Mucosa of stomach (tissue), 1 donor: ENCODE results near the gene ASCC3.

Experiments
- H3K27me3 ChIP-seq: one replicate; pipeline ENCODE4 v1.7.0; 2013; ENCODE audit warnings: mild to moderate bottlenecking, low read length; ENCODE audit not compliant: control insufficient read depth, insufficient read depth
- H3K36me3 ChIP-seq: one replicate; pipeline ENCODE4 v1.7.0; 2013; ENCODE audit warnings: low read length; ENCODE audit not compliant: control insufficient read depth, insufficient read depth
- H3K4me1 ChIP-seq: one replicate; pipeline ENCODE4 v1.7.0; 2013; ENCODE audit warnings: mild to moderate bottlenecking, low read length; ENCODE audit not compliant: control insufficient read depth, insufficient read depth
- H3K4me3 ChIP-seq: one replicate; pipeline ENCODE4 v1.7.0; 2013; ENCODE audit warnings: low read length
- H3K9ac ChIP-seq: one replicate; pipeline ENCODE4 v1.7.0; 2013; ENCODE audit warnings: mild to moderate bottlenecking, low read length, moderate library complexity
- H3K9me3 ChIP-seq: one replicate; pipeline ENCODE4 v1.7.0; 2013; ENCODE audit warnings: mild to moderate bottlenecking, low read length, moderate library complexity; ENCODE audit not compliant: control insufficient read depth
- donor health status: Pancreatic carcinoma.

The ASCC3 gene

DNA sequence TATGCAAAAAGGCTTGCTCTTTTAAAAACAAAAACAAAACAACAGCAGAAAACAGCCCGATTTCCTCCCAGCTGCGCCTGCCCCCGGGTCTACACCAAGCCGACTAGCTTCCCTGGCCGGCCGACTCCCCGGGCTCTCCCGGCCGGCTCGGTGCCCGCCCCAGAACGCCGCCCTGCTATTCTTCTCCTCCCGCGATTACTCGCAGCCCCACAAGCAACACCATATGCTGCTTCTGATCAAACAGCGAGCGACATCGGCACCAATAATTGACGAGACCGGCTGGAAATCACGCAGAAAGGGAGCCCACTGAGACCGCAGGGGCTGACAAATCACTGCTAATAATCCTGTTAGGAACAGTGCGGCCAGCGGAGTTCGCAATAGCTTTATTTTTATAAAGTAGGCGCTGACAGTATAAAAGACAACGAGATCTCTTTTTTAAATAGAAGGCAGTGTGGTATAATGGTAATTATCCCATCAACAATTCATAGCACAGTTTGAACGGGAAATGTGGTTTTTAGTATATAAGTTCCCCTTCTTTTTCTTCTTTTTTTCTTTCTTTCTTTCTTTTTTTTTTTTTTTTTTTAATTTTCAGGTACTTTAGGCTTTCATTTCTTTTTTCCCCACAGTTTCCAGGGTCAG lies 419.7 kb downstream of the ASCC3 start:
- H3K9me3 ChIP-seq = no peaks in the 10 kb centered on the region
- H3K36me3 ChIP-seq = no peaks in the 10 kb centered on the region
- H3K4me1 ChIP-seq = peaks cover 4% of the 10 kb centered on the region
- H3K4me3 ChIP-seq = no peak overlapping the region
- peaks cover 100% of the 10 kb centered on the region for H3K27me3 ChIP-seq
- no peak overlapping the region for H3K9ac ChIP-seq

DNA sequence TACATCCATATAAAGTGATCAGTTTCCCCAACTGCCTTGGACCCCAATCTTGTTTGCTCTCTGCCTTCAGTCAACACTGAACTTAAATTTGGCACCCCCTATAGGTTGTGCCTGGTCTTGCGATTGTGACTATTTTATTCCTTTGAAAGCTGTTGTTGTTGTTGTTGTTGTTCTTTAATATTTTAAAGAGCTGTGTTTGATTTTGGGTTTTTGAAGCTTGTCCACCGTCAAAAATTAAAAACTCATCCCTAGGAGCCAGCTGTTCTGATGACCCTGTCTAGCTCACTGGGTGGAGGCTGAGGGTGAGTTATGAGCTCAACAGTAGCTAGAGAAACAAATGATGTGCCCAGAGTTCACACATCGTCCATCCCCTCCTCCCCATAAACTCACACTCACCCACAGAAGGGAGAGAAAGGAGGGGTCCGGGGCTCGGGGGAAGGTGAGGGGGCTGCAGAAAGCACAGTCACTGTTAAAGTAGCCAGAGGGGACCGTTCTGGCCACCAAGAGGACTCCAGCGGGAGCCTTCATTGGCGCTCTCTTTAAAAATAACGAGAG lies 420.4 kb downstream of the ASCC3 start:
- H3K9me3 ChIP-seq = no peaks in the 10 kb centered on the region
- peaks cover 9% of the 10 kb centered on the region for H3K4me1 ChIP-seq
- peaks cover 100% of the 10 kb centered on the region for H3K27me3 ChIP-seq
- H3K9ac ChIP-seq = no peak overlapping the region
- H3K36me3 ChIP-seq = no peaks in the 10 kb centered on the region
- no peak overlapping the region for H3K4me3 ChIP-seq

DNA sequence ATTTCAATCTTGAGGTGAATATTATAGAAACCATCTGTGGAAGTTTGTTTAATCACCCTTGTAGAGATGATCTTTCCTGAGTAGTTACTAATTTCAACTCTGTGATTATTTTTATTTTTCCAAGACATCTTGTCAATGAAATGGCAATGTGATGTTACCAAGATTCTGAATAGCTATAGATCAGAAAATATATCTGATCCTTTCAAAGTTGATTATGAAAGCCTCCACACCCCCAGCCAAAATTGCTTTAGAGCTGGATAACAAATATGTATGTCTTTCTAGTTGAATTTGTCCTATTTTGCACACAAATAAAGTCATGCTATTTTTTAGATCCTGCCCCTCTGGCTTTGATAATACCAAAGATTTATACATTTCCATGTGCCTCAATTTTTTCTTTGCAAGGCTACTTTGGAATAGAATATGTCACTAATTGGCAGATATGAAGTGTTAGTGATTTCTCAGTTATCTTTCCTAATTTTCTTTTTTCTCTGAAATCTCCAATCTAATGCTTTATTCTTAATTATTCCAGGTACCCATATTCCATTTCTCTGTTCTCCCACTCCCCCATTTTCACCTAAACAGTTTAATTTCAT lies 421.4 kb downstream of the ASCC3 start:
- H3K9me3 ChIP-seq = no peaks in the 10 kb centered on the region
- no peaks in the 10 kb centered on the region for H3K36me3 ChIP-seq
- no peak overlapping the region for H3K9ac ChIP-seq
- peaks cover 100% of the 10 kb centered on the region for H3K27me3 ChIP-seq
- H3K4me1 ChIP-seq = peaks cover 9% of the 10 kb centered on the region
- H3K4me3 ChIP-seq = no peak overlapping the region

DNA sequence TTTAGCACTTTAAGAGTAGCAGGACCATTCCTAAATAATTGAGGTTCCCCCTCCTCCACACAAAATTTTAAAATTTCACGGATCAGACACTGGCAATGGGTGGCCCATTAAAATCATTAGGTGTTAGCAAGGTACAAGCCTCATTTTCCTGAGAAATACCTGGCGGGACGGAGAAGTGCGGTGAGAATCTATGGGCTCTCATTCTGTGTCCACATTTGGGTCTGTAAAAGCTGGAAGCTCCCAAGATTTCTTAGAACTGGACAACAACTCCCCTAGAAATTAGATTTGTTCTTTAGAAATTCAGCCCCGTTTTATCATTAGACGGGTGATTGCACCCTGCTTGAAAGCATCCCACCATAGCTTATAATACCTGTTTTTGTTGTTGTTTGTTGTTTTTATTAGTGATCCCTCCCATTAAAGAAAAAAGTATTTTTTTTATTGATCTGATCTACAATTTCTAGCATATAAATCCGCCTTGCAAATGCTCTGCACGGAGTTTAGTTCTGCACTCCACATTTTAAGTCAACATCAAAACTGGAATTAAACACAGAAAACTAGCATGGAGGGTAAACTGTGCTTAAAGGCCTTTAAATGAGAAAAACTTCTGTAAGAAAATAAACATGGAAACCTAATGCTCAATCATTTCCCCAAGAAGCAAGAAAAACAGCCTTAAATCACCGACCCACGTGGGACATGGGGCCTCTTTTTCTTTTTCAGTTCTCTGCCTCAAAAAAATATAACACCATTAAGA lies 422.1 kb downstream of the ASCC3 start:
- H3K27me3 ChIP-seq = peaks cover 100% of the 10 kb centered on the region
- H3K9ac ChIP-seq = no peak overlapping the region
- no peak overlapping the region for H3K4me3 ChIP-seq
- no peaks in the 10 kb centered on the region for H3K36me3 ChIP-seq
- peaks cover 12% of the 10 kb centered on the region for H3K4me1 ChIP-seq
- no peaks in the 10 kb centered on the region for H3K9me3 ChIP-seq
